Jurkat, Clone E6-1 (cell line): Measurements from ENCODE around the gene MBNL2.

Experiments
- DNase-seq: peaks from one replicate; pipeline ENCODE4 v3.0.0-alpha.2; 2011; ENCODE audit warnings: low read depth, low spot score
- H3K4me3 ChIP-seq: 2 replicates; pipeline ENCODE4 v1.5.1; 2011; ENCODE audit warnings: mild to moderate bottlenecking, low read length, control low read depth, moderate library complexity

The MBNL2 gene

DNA sequence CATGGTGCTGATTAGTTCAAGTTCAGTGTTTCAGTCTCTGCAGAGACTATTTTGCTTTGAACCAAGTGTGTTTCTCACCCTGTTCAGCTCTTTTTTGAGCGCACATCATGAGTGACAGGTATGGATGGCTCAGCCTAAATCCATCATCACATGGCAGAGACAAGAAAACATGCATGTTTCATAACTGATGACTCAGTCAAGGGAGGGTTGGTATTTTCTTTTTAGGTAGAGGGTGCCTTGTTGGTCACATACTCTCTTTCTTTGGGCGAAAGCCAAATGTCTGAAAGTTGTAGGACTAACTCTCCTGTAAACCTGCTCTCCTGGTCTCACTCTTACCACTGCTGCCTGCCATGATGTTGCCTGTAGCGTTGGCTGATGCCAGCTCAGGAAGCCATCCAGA lies 163.7 kb downstream of the MBNL2 start:
- no peak overlapping the region for H3K4me3 ChIP-seq
- DNase-seq: no peak

DNA sequence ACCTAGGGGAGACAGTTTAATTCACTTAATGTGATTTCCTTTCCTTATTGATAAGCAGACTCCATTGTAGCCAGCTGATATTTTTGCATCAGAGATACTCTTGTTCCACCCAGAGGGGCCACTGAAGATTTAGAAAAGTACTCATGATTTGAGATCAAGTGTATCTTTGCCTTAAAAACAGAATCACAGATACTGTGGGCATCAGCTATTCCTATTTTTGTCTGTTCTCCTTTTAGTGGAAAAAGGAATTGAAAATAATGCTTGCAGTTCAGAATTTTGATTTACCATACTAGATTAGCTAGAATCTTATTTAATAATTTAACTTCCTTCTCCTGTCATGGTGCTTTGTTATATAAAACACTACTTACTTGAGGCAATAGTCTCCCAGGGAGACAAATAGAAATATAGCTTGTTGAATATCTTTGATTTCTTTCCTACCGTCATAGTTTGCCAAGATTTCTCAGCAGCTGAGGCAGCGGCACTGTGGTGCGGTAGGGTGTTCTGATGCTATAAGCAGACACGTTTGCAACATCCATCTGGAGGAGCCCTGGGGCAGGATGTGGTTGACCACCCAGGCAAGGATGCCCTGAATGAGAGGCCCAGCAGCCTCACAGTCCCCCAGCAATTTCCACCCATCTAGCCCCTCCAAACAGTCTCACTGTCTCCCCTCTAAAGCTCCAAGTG lies 164.8 kb downstream of the MBNL2 start:
- no peak overlapping the region; the same call in 1 of the 2 replicates for H3K4me3 ChIP-seq
- peak; percentile 90 for DNase-seq

DNA sequence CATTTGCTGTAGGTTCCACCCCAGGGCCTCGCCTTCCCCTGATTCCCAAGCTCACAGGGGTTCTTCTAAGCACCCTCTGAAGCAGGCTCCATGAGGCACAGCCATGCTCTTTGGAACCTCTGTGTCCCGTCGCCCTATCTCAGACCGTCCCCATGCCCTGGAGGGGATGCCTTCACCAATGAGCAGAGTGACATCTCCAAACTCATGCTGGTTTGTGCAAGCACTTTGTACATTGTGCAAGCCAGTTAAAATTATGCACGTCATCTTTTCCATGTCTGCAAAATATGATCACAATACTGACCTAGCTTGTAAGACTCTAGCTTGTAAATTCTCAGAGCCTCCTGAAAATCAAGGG lies 165.3 kb downstream of the MBNL2 start:
- no peak overlapping the region; the same call in 1 of the 2 replicates for H3K4me3 ChIP-seq
- no peak for DNase-seq

DNA sequence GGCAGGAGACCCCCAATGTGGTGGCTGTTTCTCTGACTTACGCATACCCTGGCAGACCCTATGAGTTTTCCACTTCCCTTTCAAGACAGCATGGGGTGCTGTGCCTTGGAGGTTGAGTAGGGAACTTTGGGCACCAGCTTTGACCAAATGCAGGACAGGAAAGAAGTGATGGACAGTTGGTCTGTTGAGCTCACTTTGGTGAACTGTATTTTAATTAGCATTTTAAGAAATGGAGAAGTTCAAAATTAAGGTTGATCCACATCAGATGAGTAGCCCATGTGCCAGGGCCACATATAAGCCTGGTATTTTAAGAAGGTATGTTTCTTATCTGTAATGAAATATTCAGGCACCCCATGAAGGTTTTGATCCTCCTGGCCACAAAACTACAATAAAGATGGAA lies 165.8 kb downstream of the MBNL2 start:
- no peak for DNase-seq
- no peak overlapping the region for H3K4me3 ChIP-seq

DNA sequence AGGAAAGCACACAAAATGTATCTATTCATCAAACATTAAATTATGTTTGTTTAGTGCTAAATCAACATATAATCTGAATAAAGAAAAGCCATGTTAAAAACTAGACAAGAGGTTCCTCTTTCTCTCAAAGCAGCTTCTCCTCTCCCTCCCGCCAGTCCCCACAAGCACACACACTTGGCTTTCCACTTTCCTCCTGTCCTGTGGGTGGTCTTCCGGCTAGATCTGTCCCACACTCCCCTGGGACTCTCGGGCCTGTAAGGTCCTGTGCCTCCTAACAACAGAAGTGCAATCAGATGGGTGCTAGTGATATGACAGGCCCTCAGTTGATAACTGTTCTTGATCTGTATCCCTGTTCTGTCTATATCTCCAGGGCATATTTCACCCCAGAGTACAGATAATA lies 166.2 kb downstream of the MBNL2 start:
- no peak overlapping the region for H3K4me3 ChIP-seq
- no peak for DNase-seq

DNA sequence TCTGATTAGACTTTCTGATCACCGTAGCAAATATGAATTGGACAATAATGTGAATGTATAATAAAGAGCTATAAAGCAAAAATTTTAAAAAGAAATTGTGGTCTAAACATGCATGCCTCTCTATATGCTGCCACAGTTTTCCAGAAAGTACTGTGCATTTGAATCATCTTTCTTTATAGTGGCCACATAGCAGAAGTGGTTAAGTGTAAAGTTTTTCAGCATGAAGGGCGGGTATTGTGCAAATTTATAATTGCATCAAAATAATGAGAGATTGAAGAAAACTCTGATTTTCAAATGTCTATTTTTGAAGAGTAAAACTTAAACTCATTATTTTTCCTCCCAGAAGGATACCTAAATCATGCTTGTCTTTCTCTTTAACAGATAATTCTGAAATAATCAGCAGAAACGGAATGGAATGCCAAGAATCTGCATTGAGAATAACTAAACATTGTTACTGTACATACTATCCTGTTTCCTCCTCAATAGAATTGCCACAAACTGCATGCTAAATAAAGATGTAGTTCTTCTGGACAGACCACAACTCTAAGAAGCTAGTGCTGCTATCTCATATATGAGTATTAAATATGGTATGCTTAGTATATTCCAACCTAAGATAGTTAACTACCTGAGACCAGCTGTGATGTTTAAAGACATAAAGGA lies 168.9 kb downstream of the MBNL2 start:
- H3K4me3 ChIP-seq: no peak overlapping the region
- no peak for DNase-seq

DNA sequence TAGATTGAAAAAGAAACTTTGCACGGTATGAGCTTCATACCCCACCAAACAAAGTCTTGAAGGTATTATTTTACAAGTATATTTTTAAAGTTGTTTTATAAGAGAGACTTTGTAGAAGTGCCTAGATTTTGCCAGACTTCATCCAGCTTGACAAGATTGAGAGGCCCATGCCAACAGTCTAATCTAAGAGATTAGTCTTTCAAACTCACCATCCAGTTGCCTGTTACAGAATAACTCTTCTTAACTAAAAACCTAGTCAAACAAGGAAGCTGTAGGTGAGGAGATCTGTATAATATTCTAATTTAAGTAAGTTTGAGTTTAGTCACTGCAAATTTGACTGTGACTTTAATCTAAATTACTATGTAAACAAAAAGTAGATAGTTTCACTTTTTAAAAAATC lies 169.9 kb downstream of the MBNL2 start:
- H3K4me3 ChIP-seq: no peak overlapping the region
- no peak for DNase-seq

DNA sequence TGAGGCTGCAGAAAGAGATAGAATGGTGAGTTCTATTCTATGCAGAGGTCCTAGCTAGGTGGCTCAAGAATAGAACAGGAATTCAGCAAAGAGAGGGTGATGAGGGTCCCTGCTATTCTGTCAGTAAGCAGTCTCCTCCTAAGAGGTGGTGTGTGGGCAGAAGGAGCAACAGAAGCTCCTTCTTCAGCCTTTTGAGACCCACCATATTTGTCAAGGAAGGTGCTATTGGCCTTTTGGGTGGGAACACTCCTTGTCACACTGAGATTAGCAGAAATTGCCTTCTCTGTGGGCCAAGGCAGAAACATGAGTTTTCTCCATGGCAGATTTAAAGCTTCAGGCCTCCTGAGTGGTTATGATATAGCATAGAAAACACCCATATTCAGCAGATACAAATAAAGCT lies 172.4 kb downstream of the MBNL2 start:
- no peak overlapping the region for H3K4me3 ChIP-seq

DNA sequence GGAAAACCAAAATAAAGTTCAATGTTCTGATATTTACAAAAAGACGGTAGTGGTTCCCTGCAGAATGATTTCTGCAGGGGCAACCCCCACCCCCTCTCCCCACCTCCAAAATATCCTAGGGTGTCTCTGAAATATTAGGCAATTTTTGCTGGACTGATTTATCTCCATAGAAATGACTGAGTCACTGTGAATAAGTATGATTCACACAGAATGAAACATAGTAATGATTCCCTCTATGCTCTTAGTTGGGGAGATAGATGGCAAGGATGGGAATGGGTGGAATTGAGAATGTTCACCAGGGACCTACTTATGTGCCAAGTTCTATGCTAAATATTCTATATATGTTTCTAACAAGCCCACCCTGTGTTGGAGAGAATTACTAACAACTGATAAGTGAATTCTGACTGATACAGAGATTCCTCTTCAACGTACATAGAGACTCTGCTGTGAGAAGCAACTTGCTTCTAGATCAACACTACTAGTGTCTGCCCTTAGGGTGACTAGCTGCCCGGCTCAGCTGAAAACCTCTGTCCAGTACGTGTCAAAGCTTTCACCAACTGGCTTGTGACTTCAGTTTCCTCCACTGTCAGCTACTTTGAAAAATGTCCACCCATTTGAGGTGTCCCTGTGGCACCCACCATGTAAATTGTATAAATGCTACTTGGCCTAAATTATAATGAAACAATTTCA lies 173.5 kb downstream of the MBNL2 start:
- no peak for DNase-seq
- H3K4me3 ChIP-seq: no peak overlapping the region

More for the DNA sequence above, 172.4 kb downstream of the MBNL2 start:
- no peak for DNase-seq

DNA sequence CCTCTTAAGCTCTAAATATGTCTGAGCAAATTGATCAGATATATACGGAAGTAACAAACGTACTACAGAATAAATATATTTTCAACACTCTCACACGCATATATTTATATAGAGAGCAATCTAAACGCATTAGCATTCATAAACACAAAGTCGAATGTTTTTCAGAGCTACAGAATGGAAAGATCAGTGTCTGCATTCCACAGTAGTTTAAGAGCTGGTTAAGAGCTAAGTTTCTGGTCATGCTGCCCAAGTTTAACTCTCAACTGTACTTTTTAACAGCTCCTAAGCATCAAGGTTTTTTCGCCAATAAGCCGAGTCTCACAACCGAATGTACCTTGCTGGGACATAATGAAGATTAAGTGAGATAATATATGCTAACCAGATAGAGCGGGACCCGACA lies 175.1 kb downstream of the MBNL2 start:
- no peak for DNase-seq

DNA sequence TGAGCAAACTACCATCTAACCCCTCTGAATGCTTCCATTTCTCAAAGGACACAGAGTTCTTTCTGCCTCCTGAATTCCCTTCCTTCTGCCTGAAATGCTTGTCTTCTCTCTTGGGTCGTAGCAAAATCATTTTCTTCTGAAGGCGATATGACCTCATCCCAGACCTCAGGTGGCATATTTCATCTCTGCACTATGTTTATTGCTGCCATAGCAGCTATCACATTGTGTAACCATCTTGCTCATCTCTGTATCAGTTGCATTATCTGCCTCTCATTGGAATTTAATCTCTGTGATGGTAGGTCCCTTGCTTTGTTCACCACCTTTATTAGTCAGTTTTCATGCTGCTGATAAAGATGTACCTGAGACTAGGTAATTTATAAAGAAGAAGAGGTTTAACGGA lies 179.3 kb downstream of the MBNL2 start:
- H3K4me3 ChIP-seq: no peak overlapping the region

More for the DNA sequence above, 175.1 kb downstream of the MBNL2 start:
- no peak overlapping the region for H3K4me3 ChIP-seq

DNA sequence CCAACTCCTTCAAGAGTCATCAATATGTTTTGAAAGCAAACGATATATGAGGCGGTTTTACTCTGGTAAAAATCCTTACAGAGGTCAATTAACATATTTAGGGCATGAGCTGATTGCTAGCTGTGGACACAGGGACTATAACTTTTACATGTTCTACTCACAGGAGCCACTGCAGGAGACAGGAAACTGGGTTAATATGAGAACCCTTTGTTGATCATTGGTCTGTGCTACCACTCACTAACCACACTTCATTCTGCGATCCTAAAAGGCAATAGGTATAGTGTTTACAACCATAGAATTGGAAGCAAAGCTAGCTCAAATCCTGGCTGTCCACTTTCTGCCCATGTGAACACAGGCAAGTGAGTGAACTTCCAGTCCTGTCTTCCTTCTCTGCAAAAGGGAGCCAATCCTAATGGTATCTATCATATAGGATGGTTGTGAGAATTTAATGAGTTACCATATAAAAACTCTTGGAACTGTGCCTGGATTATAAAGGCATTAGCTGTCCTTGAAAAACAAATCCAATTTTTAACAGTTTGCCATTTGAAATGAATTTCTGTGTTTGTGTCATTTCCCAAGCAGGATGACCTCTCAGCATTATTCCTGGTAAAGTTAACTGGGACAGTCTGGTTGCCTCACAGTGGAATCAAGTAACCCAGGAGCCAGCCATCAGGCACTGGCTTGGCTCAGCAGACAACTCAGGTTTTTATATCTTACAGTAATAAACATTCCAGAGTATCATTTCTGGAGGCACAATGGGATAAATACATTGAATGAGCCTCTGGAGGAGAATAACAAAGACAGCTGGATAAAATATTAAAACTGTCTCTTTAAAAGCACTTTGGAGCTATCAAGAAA lies 182.0 kb downstream of the MBNL2 start:
- DNase-seq: no peak
- no peak overlapping the region for H3K4me3 ChIP-seq

More for the DNA sequence above, 179.3 kb downstream of the MBNL2 start:
- no peak for DNase-seq

DNA sequence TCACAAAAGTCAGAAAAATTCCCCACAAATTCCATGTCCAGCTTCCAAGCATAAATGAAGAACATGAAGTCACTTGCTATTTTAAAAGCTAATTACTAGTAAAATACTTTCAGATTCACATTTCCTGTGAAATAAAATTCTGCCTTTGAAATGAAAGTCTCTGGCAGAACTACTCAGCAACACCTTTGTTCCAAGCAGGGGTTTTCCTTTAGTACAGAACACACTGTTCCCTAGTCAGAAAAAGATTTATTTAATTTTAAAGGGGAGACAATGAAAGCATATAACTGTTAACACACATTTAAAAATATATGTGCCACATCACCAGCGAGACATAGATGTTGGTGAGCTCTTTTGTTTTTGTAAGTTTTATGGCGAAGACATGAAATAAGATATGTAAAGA lies 185.4 kb downstream of the MBNL2 start:
- H3K4me3 ChIP-seq: no peak overlapping the region
- DNase-seq: no peak

DNA sequence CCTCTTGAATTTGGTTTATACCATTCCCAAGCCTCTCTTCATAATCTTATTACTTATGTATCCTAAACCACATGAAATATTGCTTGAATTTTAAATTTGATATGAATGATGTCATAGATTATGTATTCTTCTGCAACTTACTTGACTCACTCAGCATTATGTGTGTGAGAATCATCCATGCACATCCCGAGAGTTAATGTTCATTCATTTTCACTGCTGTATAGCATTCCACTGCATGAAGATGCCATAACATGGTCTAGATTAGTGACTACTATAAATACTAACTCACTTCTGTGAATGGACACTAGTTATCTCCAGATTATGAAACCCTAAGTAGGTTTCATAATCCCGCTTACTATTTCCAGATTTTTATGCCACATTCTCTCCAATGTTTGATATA lies 186.8 kb downstream of the MBNL2 start:
- H3K4me3 ChIP-seq: no peak overlapping the region
- DNase-seq: no peak

DNA sequence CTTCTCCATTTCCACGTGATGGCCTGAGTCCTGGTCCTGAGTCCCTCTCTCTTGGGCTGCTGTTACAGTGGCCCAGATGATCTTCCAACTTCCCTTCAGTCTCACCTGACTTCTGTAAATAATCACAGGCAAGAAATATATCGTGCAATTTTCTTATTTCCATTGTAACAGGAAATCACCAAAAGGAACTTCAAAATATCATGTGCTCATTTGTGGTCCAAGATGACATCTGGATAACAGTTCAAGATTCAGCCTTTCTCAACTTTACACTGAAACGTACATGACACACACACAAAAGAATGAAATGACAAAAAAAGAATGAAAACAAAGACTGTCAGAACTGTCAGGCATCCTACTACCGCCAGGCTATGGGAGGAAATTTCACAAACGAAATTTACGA lies 189.9 kb downstream of the MBNL2 start:
- H3K4me3 ChIP-seq: no peak overlapping the region
- no peak for DNase-seq

DNA sequence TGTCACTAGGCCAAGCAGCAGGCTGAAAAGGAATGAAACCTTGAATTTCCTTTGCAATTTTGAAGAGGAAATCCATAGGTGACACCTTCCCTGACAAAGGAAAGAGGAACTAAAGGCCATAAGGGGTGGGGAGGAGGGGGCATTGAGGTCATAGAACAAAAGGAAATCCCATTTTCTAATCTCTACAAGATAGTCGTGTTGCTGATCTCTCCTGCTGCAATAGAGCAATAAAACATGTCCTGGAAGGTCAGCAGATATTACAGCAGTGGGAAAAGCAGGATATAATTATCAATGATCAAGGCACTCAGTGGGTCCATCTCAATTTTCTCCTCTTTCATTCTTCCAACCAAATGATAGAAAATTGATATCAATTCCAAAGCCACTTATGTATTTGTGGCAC lies 191.6 kb downstream of the MBNL2 start:
- DNase-seq: no peak

DNA sequence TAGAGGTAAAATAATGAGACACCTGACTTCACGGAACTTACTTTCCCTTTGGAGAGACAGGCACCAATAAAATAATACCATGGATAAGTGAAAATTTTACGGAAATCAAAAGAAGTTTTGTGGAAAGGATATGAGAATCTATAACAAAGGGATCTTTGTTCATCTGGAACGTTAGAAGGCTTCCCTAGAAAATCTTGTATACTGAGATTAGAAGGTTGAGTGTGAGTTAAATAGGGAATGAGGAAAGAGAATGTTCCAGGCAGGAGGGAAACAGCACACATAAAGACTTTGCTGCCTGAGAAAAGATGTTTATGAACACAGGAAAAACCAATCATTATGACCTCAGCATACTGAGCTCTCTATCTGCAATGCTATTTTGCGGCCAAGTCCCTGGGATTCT lies 192.3 kb downstream of the MBNL2 start:
- no peak for DNase-seq
- H3K4me3 ChIP-seq: no peak overlapping the region

More for the DNA sequence above, 191.6 kb downstream of the MBNL2 start:
- H3K4me3 ChIP-seq: no peak overlapping the region

DNA sequence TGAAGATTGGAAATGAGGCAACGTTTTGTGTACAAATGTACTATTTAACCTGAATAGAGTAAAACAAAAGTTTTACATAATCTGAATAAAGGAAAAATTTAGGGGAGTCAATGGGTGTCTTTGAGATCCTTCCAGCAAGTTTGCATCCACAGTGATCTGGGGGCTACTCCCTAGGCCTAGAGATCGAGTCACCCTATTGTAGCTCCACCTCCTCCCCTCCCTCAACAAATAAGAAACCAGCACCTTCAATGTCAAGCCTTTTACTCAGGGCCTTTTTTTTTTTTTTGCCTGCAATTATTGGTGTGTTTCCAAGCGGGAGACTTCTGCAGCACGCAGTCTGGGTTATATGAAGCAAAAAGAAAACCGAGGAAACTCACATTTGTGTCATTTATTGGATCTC lies 195.6 kb downstream of the MBNL2 start:
- no peak overlapping the region for H3K4me3 ChIP-seq
- DNase-seq: no peak
